ENCODE measurements around the gene CERK.

CERK gene

DNA sequence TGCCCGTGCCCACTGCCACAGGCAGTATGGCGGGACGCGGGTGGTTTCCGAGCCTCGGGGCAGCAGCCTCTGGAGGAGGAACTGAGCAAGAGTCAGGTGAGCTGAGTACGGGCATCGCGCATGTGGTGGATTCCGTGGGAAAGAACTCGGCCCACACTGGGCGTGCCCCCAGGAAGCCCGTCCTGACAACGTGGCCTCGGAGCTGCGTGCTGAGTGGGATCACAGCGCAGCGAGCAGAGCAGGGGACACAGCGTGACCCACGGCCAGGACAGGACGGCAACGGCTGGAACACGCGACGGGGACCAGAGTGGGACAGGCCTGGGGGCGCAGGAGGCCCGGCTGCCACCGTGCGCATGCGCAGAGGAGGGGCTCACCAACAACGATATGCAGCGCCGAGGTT is 36.8 kb downstream of the CERK start:
- TF ChIP-seq, protein P1, sequence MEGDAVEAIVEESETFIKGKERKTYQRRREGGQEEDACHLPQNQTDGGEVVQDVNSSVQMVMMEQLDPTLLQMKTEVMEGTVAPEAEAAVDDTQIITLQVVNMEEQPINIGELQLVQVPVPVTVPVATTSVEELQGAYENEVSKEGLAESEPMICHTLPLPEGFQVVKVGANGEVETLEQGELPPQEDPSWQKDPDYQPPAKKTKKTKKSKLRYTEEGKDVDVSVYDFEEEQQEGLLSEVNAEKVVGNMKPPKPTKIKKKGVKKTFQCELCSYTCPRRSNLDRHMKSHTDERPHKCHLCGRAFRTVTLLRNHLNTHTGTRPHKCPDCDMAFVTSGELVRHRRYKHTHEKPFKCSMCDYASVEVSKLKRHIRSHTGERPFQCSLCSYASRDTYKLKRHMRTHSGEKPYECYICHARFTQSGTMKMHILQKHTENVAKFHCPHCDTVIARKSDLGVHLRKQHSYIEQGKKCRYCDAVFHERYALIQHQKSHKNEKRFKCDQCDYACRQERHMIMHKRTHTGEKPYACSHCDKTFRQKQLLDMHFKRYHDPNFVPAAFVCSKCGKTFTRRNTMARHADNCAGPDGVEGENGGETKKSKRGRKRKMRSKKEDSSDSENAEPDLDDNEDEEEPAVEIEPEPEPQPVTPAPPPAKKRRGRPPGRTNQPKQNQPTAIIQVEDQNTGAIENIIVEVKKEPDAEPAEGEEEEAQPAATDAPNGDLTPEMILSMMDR (IDR thresholded peaks at IDR 0.05; ENCODE audit: control insufficient read depth, extremely low read depth, insufficient read depth): no peak
- H3K4me3 ChIP-seq (ENCODE audit: low read depth, low read length): no peak overlapping the region
- no peak for DNase-seq (ENCODE audit: low read depth)

DNA sequence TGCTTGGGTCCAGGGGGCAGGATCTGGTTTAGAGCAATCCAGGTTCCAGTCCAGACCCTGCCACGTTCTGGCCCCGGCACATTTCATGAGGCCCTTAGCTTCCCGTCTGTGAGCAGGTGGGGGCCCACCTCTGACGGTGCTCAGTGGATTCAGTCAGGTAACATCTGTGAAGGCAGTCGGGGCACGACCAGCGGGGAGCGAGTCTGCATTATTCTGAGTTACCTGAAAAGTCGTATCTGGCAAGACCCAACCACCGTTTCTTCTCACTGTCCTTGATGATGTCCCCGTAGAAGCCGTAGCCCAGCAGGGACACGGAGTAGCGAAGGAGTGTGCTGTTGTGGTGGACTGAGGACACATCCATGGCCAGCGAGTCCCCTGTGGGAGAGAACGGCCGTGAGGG is 39.0 kb downstream of the CERK start:
- TF ChIP-seq, protein P1 (IDR thresholded peaks at IDR 0.05; ENCODE audit: control insufficient read depth, extremely low read depth, insufficient read depth): no peak
- no peak overlapping the region for H3K4me3 ChIP-seq (ENCODE audit: low read depth, low read length)
- no peak for DNase-seq (ENCODE audit: low read depth)

DNA sequence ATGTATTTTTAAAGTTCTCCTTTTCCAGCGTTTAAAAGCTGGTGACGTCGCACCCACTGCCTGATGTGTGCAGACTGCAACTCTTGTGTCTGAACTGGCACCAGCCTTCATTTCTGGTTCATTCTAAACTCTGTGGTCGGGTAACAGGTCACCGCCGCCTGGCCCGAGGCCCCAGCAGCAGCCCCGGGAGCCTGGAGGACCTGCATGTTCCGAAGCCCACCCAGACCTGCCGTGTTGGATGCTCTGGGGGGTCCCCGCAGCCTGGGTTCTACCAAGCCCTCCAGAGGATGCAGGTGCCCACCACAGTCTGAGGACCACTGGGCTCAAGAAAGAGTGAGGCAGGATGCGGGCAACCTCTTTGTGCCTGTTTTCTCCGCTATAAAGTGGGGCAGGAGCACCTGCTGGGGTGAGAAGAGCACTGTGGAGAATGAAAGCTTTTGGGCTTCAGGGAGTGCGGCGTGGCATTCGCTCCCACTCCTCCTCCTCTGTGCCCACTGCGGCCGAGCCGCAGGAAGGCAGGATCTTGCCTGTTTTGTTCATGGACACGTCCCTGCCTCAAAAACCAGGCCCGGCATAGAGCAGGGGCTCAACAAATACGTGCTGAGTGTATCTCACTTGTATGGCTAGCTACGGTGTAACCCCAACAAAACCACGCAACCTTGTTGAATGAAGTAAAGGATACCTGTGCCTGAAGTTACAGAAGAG is 40.1 kb downstream of the CERK start:
- TF ChIP-seq, protein P1 (IDR thresholded peaks at IDR 0.05; ENCODE audit: control insufficient read depth, extremely low read depth, insufficient read depth): no peak
- DNase-seq (ENCODE audit: low read depth): no peak
- H3K4me3 ChIP-seq (ENCODE audit: low read depth, low read length): no peak overlapping the region

DNA sequence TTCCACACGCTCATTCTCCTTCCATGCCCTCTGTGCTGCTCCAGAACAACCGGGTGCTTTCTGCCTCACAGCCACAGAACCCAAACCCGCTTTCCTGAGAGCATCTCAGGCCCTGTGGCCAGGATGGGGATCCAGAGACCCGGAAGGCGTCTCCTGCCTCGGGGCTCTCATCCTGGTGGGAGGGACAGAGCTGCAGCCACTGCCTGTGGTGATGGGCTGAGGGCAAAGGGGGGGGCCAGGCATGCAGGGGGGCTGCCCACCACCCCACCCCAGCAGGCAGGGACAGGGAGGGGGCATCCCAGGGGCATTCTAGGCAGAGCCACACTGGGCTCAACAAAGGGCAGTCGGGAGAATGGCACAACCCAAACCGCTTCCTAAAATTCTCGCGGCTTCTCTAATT is 41.4 kb downstream of the CERK start:
- TF ChIP-seq, protein P1 (IDR thresholded peaks at IDR 0.05; ENCODE audit: control insufficient read depth, extremely low read depth, insufficient read depth): no peak
- H3K4me3 ChIP-seq (ENCODE audit: low read depth, low read length): no peak overlapping the region
- DNase-seq (ENCODE audit: low read depth): no peak

DNA sequence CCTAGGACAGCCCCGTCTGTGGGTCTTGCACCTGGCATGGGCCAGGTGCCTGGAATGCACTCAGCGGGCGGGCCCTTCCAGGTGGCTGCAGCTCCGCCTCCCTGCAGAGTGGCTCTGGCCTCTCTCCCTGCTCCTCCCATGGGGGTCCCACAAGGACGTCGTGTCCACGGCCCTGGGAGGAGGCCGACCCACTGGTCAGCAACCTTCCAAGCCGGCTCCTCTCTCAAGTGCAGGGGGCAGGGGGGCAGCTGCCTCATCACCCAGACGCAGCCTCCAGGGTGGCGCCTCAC is 41.9 kb downstream of the CERK start:
- DNase-seq (ENCODE audit: low read depth): no peak
- TF ChIP-seq, protein P1 (IDR thresholded peaks at IDR 0.05; ENCODE audit: control insufficient read depth, extremely low read depth, insufficient read depth): no peak
- no peak overlapping the region for H3K4me3 ChIP-seq (ENCODE audit: low read depth, low read length)

DNA sequence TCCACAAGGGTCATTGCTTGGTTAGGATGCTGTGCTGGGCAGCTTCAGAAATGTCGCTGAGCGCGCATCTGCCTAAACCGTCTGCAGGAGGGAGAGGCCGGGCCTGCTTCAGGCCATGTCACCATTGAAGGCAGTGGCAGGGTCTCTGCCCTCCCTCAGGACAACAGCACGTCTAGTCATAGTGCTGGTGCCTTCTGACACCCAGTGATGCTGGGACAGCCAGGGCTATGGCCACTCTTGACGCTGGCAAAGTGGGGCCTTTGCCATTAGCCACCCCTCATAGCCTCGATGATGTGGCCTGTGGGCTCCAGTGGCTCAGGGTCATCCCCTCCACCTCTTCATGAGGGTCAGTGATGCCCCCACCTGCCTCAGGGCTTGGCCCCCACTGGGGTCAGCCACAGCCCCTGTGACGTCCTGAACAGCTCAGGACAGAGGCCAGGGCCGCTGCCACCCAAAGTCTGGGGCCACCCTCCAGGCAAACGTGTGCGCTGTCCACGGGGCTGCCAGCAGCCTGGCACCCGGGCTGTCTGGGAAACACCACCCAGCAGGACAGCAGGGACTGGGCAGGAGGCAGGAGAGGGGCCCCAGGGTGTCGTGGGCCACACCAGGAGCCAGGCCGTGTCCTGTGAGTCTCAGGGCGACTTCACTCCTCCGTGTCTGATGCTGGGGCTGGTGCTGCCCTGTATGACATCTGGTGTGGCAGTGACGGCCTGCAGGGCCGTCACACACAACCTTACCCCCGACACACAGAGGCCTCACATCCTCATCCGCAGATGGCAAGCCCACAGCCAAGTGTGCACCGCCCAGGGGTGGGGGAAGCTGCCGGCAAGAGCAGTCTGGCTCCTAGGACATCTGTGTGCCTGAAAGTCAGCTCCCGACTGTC is 42.5 kb downstream of the CERK start:
- DNase-seq (ENCODE audit: low read depth): no peak
- H3K4me3 ChIP-seq (ENCODE audit: low read depth, low read length): no peak overlapping the region
- TF ChIP-seq, protein P1 (IDR thresholded peaks at IDR 0.05; ENCODE audit: control insufficient read depth, extremely low read depth, insufficient read depth): no peak

Measured in LNCaP clone FGC (cell line).